Measurements from ENCODE around the gene TMEFF1.
A peak's percentile ranks its signal among the peaks of the same experiment; 100 is the strongest.

Gene TMEFF1, protein sequence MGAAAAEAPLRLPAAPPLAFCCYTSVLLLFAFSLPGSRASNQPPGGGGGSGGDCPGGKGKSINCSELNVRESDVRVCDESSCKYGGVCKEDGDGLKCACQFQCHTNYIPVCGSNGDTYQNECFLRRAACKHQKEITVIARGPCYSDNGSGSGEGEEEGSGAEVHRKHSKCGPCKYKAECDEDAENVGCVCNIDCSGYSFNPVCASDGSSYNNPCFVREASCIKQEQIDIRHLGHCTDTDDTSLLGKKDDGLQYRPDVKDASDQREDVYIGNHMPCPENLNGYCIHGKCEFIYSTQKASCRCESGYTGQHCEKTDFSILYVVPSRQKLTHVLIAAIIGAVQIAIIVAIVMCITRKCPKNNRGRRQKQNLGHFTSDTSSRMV

DNA sequence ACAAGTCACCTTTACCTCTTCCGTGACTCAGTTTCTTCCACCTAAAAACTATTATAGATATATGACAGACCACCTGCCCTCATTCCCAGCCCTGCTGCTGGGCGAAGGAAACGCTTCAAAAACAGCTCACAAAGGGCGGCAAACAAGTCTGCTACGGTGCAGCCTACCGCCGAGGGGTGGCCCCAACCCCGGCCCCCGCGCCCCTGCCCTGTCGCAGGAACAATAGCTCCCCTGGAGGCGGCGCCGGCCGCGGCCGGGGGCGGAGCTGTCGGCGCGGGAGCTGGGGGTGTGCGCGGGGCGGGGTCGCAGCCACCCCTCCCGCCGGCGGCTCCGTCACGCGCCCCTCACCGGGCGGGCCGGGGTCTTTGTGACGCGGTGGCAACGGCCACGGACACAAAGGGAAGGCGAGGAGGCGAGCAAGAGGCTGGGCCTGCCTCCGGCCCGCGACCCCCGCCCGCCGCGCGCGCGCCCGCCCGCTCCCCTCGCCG, at the start of gene TMEFF1:
TSS of gene TMEFF1 (plus strand) at position 362 of the 488 bp plus-strand sequence. CDS start 396 bp downstream, outside the sequence.
- no peak within 1 kb of the TSS for H3K27ac ChIP-seq

GRCh38 chr9:100425758-100426157, 47.2 kb upstream of the TMEFF1 start:
- Histone ChIP-seq H3K27ac (peak overlapping the region; percentile 82 to 93), H3K4me3 (no peak overlapping the region)
- no peak for TF ChIP-seq CTCF (IDR thresholded peaks at IDR 0.05)
- no peak for DNase-seq (ENCODE audit: low spot score)

More for the DNA sequence above, at the start of gene TMEFF1:
- DNase-seq (ENCODE audit: low spot score) = no peak
- TF ChIP-seq CTCF (IDR thresholded peaks at IDR 0.05) = no peak
- H3K4me3 ChIP-seq = peak within 1 kb of the TSS; percentile 73

GRCh38 chr9:100426189-100426529, 46.8 kb upstream of the TMEFF1 start:
- H3K27ac ChIP-seq = peak overlapping the region; percentile 82 to 93
- TF ChIP-seq CTCF (IDR thresholded peaks at IDR 0.05) = no peak
- H3K4me3 ChIP-seq = peak overlapping the region; percentile 76
- no peak for DNase-seq (ENCODE audit: low spot score)

GRCh38 chr9:100426530-100427365, 46.2 kb upstream of the TMEFF1 start, which contains the start of gene MSANTD3:
TSS of gene MSANTD3 (plus strand) at chr9:100427143. CDS start at chr9:100441939, 14,796 bp downstream.
- H3K4me3 ChIP-seq = peak within 1 kb of the TSS; percentile 76
- DNase-seq (ENCODE audit: low spot score) = peak; percentile 77
- TF ChIP-seq CTCF (IDR thresholded peaks at IDR 0.05) = no peak
- H3K27ac ChIP-seq = peak within 1 kb of the TSS; percentile 83 to 93

GRCh38 chr9:100427366-100428263, 45.3 kb upstream of the TMEFF1 start:
- Histone ChIP-seq H3K27ac (peak overlapping the region; percentile 83 to 93), H3K4me3 (peak overlapping the region; percentile 76)
- no peak for DNase-seq (ENCODE audit: low spot score)
- no peak for TF ChIP-seq CTCF (IDR thresholded peaks at IDR 0.05)

- peak overlapping the region; percentile 51 for H3K4me3 ChIP-seq
- no peak for DNase-seq (ENCODE audit: low spot score)
- TF ChIP-seq CTCF (IDR thresholded peaks at IDR 0.05) = no peak
- peak overlapping the region; percentile 37 to 93 for H3K27ac ChIP-seq
Observed at GRCh38 chr9:100428871-100429654, 43.9 kb upstream of the TMEFF1 start.

Measured in coronary artery (tissue), 2 donors.